Tibial artery (tissue), 4 donors: ENCODE measurements around the gene RRP8.

Source experiments
- DNase-seq, 2 donors: peaks; one replicate each; pipeline ENCODE4 v3.0.0-alpha.2; 2019
- H3K27ac ChIP-seq, 2 donors: fragments of 200-600 bp; sonication (generic) in 1 of 2; 1 replicate in 1 of 2; 2 replicates in 1 of 2; pipeline ENCODE4 v1.5.1; 2018 to 2019; ENCODE audit warnings: mild to moderate bottlenecking in 1 of 2
- H3K27me3 ChIP-seq, 2 donors: fragments of 200-600 bp; sonication (generic) in 1 of 2; one replicate each; pipeline versions ENCODE4 v1.5.1 to v1.6.0; 2016 to 2019
- H3K36me3 ChIP-seq, 3 donors: fragments of 200-600 bp; sonication (generic) in 2 of 3; one replicate each; pipeline ENCODE4 v1.5.1; 2016 to 2019; ENCODE audit warnings: mild to moderate bottlenecking in 2 of 3
- H3K4me1 ChIP-seq, 4 donors: fragments of 200-600 bp; sonication (generic) in 2 of 4; 1 replicate in 3 of 4; 2 replicates in 1 of 4; pipeline ENCODE4 v1.5.1; 2016 to 2019
- H3K4me3 ChIP-seq, 2 donors: fragments of 200-600 bp; sonication (generic) in 1 of 2; 1 replicate in 1 of 2; 2 replicates in 1 of 2; pipeline ENCODE4 v1.5.1; 2018 to 2019; ENCODE audit warnings: mild to moderate bottlenecking in 2 of 2
- H3K9me3 ChIP-seq, 3 donors: fragments of 200-600 bp; sonication (generic) in 1 of 3; one replicate each; pipeline ENCODE4 v1.5.1; 2016 to 2019
- CTCF ChIP-seq, 2 experiments: fragments of 200-600 bp in 1 of 2; fragments of 450-650 bp in 1 of 2; IDR thresholded peaks; one replicate each; pipeline ENCODE4 v1.5.1; 2017 to 2019; ENCODE audit warnings: antibody characterized with exemption in 2 of 2, mild to moderate bottlenecking in 1 of 2, moderate library complexity in 1 of 2
- intact Hi-C: fragments of 100-400 bp; cut with DNase I; formaldehyde crosslinking; loops from one replicate; pipeline ENCODE4 v1.15.0; 2023; ENCODE audit warnings: low total_unique reads

RRP8 gene

GRCh38 chr11:6642957-6643356 lies 39.5 kb upstream of the RRP8 start:
- intact Hi-C loops: no loop called here
- no peaks in the 10 kb centered on the region for H3K9me3 ChIP-seq
- H3K27ac ChIP-seq: no peak overlapping the region

GRCh38 chr11:6640985-6641701 lies 37.7 kb upstream of the RRP8 start:
- no peak overlapping the region for H3K4me3 ChIP-seq
- DNase-seq: no peak
- peaks cover 0 to 19% (median 12%) of the 10 kb centered on the region in 3 donors for H3K36me3 ChIP-seq
- TF ChIP-seq CTCF (IDR thresholded peaks at IDR 0.05): no peak
- H3K9me3 ChIP-seq: no peaks in the 10 kb centered on the region
- peaks cover 0 to 46% (median 37%) of the 10 kb centered on the region in 4 donors for H3K4me1 ChIP-seq
- intact Hi-C loops: no loop called here
- H3K27me3 ChIP-seq: no peaks in the 10 kb centered on the region
- H3K27ac ChIP-seq: no peak overlapping the region

More at GRCh38 chr11:6642957-6643356, 39.5 kb upstream of the RRP8 start:
- TF ChIP-seq CTCF (IDR thresholded peaks at IDR 0.05): no peak
- no peak overlapping the region for H3K4me3 ChIP-seq
- H3K27me3 ChIP-seq: no peaks in the 10 kb centered on the region
- H3K36me3 ChIP-seq: peaks cover 0 to 19% (median 12%) of the 10 kb centered on the region in 3 donors
- H3K4me1 ChIP-seq: peaks cover 0 to 46% (median 35%) of the 10 kb centered on the region in 4 donors
- no peak for DNase-seq

- intact Hi-C loops: no loop called here
- Histone ChIP-seq H3K27ac (no peak overlapping the region), H3K27me3 (no peaks in the 10 kb centered on the region), H3K4me3 (no peak overlapping the region), H3K9me3 (no peaks in the 10 kb centered on the region), H3K4me1 (peaks cover 0 to 46% (median 39%) of the 10 kb centered on the region in 4 donors), H3K36me3 (peaks cover 0 to 19% (median 12%) of the 10 kb centered on the region in 3 donors)
- TF ChIP-seq CTCF (IDR thresholded peaks at IDR 0.05): no peak
- no peak for DNase-seq
Measured at GRCh38 chr11:6640036-6640984, 36.9 kb upstream of the RRP8 start.

GRCh38 chr11:6638429-6638828 lies 35.0 kb upstream of the RRP8 start:
- intact Hi-C loops: no loop called here
- peak overlapping the region; percentile 29 to 58 for H3K27ac ChIP-seq
- H3K4me3 ChIP-seq: no peak overlapping the region
- peaks cover 0 to 26% (median 12%) of the 10 kb centered on the region in 3 donors for H3K36me3 ChIP-seq
- no peak for DNase-seq
- TF ChIP-seq CTCF (IDR thresholded peaks at IDR 0.05): no peak
- peaks cover 0 to 50% (median 42%) of the 10 kb centered on the region in 4 donors for H3K4me1 ChIP-seq
- no peaks in the 10 kb centered on the region for H3K27me3 ChIP-seq
- H3K9me3 ChIP-seq: no peaks in the 10 kb centered on the region

- intact Hi-C loops: no loop called here
- peak; percentile 50 to 87 for DNase-seq
- no peak overlapping the region for H3K4me3 ChIP-seq
- no peaks in the 10 kb centered on the region for H3K9me3 ChIP-seq
- H3K27ac ChIP-seq: peak overlapping the region; percentile 29 to 58
- TF ChIP-seq CTCF (IDR thresholded peaks at IDR 0.05): no peak
- peaks cover 0 to 32% (median 17%) of the 10 kb centered on the region in 3 donors for H3K36me3 ChIP-seq
- H3K27me3 ChIP-seq: no peaks in the 10 kb centered on the region
- H3K4me1 ChIP-seq: peaks cover 0 to 50% (median 42%) of the 10 kb centered on the region in 4 donors
Measured at GRCh38 chr11:6637871-6638270, 34.5 kb upstream of the RRP8 start.
